Mesothelial cell of epicardium (in vitro differentiated cells): ENCODE measurements around the gene ZFP3. TPM values are rescaled to one million over a fixed set of nuclear protein-coding genes. Genes with fewer than 3 reads are reported as not detected.
"Not testable (repeated sequence)": the region's sequence is repeated elsewhere in the genome, so short reads cannot be mapped to it uniquely, and the experiment has no call there.

Source experiments
- DNase-seq, 2 experiments: peaks; one replicate each; pipeline ENCODE4 v3.0.0; 2021; ENCODE audit warnings: low spot score in 2 of 2; ENCODE audit not compliant: unreplicated experiment in 2 of 2
- H3K27ac Mint-ChIP-seq: 2 replicates; pipeline ENCODE4 v1.8.0; 2021; ENCODE audit warnings: mixed read lengths
- H3K27me3 Mint-ChIP-seq: 2 replicates; pipeline ENCODE4 v1.8.0; 2021; ENCODE audit warnings: low read depth, mixed read lengths
- H3K36me3 Mint-ChIP-seq: 2 replicates; pipeline ENCODE4 v1.8.0; 2021; ENCODE audit warnings: mixed read lengths
- H3K4me1 Mint-ChIP-seq: 2 replicates; pipeline ENCODE4 v1.8.0; 2021; ENCODE audit warnings: mixed read lengths
- H3K4me3 Mint-ChIP-seq: 2 replicates; pipeline ENCODE4 v1.8.0; 2021; ENCODE audit warnings: mild to moderate bottlenecking, moderate library complexity, mixed read lengths
- H3K9me3 Mint-ChIP-seq: 2 replicates; pipeline ENCODE4 v1.8.0; 2021; ENCODE audit warnings: mixed read lengths
- total RNA-seq: library from RNA; stranded (reverse); gene quantifications from 3 replicates; pipeline ENCODE4 v1.2.1, GENCODE V29; 2021
- TF ChIP-seq, protein P1 (sequence below): fragments of 200-600 bp; sonication (generic); IDR thresholded peaks from one replicate; pipeline ENCODE4 v1.5.0; 2021; ENCODE audit warnings: antibody characterized with exemption; ENCODE audit not compliant: unreplicated experiment

The ZFP3 gene
- total RNA-seq, 1 donor from 2014 or later = 0.96 TPM

DNA sequence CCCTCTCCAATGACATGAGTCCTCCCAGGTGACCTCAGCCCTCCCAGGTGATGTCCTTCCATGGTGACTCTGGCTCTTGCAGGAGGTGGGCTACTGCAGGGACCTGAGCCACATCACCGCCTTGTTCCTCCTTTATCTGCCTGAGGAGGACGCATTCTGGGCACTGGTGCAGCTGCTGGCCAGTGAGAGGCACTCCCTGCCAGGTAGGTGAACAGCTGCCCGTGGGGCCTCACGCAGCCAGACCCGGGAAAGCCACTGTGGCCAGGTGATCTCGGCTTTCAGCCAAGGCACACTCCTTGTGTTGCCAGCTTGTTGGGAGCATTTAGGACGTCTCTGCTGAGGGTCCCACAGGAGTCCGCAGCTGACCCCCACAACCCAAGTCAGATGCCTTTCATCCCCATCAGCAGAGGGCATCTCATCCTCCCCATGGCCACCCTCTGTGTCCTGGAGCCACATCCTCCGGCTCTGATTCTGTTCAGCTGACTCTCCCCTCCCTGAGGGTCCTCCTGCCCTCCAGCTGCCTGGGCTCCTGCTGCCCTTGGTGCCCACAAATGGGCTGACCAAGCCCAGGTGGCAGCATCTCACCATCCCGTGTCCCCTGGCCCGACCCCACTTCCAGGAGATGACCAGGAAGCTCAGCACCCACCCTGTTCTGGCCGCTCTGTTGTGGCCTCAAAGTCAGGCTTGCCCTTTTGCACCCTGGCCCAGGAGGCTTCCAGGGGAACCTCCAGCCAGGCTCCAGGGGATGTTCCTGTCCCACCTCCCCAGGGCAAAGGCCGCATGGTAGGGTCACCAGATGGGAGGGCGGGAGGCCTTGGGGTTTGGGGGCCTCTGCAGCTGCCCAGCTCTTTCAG lies 57.7 kb downstream of the ZFP3 start:
- no peak overlapping the region for H3K4me3 Mint-ChIP-seq
- TF ChIP-seq, protein P1, sequence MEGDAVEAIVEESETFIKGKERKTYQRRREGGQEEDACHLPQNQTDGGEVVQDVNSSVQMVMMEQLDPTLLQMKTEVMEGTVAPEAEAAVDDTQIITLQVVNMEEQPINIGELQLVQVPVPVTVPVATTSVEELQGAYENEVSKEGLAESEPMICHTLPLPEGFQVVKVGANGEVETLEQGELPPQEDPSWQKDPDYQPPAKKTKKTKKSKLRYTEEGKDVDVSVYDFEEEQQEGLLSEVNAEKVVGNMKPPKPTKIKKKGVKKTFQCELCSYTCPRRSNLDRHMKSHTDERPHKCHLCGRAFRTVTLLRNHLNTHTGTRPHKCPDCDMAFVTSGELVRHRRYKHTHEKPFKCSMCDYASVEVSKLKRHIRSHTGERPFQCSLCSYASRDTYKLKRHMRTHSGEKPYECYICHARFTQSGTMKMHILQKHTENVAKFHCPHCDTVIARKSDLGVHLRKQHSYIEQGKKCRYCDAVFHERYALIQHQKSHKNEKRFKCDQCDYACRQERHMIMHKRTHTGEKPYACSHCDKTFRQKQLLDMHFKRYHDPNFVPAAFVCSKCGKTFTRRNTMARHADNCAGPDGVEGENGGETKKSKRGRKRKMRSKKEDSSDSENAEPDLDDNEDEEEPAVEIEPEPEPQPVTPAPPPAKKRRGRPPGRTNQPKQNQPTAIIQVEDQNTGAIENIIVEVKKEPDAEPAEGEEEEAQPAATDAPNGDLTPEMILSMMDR = no peak
- no peaks in the 10 kb centered on the region for H3K36me3 Mint-ChIP-seq
- no peak overlapping the region for H3K27ac Mint-ChIP-seq
- no peaks in the 10 kb centered on the region for H3K4me1 Mint-ChIP-seq
- no peak for DNase-seq
- H3K27me3 Mint-ChIP-seq = peaks cover 6% of the 10 kb centered on the region
- H3K9me3 Mint-ChIP-seq = no peaks in the 10 kb centered on the region

DNA sequence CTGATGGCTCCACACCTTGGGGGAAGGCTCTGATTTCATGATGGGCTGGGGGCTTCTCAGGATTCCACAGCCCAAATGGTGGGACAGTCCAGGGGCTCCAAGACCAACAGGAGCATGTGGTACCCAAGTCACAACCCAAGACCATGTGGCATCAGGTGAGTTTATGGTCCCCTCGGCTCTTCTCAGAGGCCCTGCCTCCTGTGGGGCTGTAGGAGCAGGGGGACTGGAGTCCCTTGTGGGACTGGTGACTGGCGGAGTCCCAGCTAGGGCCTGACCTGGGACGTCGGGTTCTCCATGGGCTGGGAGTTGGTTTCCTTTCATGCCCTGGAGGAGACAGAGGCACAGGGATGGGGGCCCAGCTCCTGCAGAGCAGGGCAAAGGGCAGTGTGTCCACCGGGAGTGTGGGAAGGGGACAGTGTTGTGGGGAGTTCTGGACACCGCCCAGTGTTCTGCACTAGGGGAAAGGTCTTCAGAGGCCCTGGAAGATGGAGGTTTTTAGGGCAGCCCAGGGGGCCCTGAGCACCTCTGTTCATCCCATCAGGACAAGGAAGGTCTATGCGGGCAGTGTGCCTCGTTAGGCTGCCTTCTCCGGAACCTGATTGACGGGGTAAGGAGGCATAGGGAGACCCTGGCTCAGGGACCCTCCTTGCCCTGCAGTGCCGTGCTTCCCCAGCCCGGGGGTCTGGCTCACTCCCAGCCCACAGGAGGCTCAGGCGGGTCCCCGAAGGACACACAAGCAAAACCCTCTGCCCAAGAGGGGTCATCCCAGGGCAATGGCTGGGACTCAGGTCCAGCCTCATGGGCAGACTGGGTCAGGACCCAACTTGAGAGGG lies 58.5 kb downstream of the ZFP3 start:
- not testable (repeated sequence) for H3K4me3 Mint-ChIP-seq, DNase-seq, H3K9me3 Mint-ChIP-seq, H3K36me3 Mint-ChIP-seq, H3K27me3 Mint-ChIP-seq, H3K4me1 Mint-ChIP-seq, H3K27ac Mint-ChIP-seq

DNA sequence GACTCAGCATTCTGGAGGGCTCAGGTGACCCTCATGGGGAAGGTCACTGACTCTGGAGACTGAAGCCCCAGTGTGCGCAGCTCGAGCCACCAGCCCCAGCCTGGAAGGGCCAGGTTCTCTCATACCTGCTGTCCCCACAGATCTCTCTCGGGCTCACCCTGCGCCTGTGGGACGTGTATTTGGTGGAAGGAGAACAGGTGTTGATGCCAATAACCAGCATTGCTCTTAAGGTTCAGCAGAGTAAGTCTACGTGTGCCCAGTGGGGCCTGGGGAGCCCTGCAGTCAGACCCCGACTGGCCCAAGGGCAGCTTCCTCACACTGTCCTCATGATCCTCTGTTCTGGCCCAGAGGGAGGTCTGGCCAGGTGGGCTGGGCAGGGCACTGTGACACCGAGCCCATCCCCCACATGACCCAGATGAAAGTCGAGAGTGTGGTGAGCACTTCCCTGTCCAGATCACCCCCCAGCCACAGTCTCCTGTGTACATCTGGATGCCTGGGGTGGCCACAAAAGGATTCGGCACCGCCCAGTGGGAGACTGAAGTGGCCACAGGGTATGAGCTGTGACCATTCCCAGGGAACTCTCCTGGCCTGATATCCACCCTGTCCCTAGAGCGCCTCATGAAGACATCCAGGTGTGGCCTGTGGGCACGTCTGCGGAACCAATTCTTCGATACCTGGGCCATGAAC lies 59.4 kb downstream of the ZFP3 start:
- not testable (repeated sequence) for H3K27ac Mint-ChIP-seq, H3K4me1 Mint-ChIP-seq, H3K9me3 Mint-ChIP-seq, DNase-seq, H3K27me3 Mint-ChIP-seq, H3K4me3 Mint-ChIP-seq, H3K36me3 Mint-ChIP-seq

DNA sequence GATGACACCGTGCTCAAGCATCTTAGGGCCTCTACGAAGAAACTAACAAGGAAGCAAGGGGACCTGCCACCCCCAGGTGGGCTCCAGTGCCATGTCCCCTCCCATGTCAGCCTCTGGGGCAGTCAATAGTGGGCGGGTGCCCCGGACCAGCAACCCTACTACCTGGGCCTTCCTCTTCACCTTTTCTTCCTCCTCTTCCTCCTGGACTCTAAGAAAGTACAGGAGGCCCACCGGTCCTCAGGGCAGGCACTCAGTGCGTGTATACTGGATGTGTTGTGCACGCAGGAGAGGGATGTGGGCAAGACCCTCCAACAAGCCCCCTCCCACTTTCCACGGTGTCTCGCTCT lies 59.9 kb downstream of the ZFP3 start:
- not testable (repeated sequence) for H3K27ac Mint-ChIP-seq, H3K27me3 Mint-ChIP-seq, H3K36me3 Mint-ChIP-seq, H3K9me3 Mint-ChIP-seq, H3K4me3 Mint-ChIP-seq, H3K4me1 Mint-ChIP-seq, DNase-seq

DNA sequence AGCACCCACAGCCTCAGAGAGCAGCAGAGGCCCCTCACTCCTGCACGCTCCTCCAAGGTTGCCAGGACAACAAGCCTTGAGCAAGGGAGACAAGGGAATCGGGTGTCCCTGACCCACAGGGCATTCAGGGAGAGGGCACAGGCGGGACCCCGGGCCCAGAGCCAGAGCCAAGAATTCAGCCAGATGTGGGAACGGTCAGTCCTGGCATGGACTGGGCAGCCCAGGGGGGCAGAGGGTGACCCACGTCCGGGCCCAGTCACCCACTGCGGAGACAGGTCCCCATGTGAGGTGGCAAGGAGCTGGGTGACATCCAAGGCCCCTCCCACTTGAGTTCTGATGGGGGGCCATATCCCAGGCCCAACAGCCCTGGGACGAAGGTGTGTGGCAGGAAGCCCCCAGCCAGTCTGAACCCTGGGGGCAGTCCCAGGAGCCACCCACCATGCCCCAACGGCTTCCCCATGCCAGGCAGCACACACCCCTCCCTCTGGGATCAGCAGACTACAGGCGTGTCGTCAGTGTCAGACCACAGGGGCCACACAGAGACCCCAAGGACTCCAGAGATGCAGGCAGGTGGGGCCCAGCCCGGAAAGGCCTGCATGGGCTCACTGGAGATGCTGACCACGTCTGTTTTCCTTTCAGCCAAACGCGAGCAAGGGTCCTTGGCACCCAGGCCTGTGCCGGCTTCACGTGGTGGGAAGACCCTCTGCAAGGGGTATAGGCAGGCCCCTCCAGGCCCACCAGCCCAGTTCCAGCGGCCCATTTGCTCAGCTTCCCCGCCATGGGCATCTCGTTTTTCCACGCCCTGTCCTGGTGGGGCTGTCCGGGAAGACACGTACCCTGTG lies 60.6 kb downstream of the ZFP3 start:
- Mint-ChIP-seq H3K4me3 (no peak overlapping the region), H3K4me1 (no peaks in the 10 kb centered on the region), H3K36me3 (no peaks in the 10 kb centered on the region), H3K9me3 (no peaks in the 10 kb centered on the region), H3K27me3 (peaks cover 5% of the 10 kb centered on the region), H3K27ac (no peak overlapping the region)
- no peak for DNase-seq
- TF ChIP-seq, protein P1 = no peak

DNA sequence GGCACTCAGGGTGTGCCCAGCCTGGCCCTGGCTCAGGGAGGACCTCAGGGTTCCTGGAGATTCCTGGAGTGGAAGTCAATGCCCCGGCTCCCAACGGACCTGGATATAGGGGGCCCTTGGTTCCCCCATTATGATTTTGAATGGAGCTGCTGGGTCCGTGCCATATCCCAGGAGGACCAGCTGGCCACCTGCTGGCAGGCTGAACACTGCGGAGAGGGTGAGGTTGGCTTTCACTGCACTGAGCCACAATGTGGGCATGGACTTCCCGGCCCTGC lies 61.1 kb downstream of the ZFP3 start:
- no peak overlapping the region for H3K27ac Mint-ChIP-seq
- DNase-seq = no peak
- no peaks in the 10 kb centered on the region for H3K9me3 Mint-ChIP-seq
- peaks cover 8% of the 10 kb centered on the region for H3K27me3 Mint-ChIP-seq
- no peaks in the 10 kb centered on the region for H3K36me3 Mint-ChIP-seq
- no peaks in the 10 kb centered on the region for H3K4me1 Mint-ChIP-seq
- H3K4me3 Mint-ChIP-seq = no peak overlapping the region
- TF ChIP-seq, protein P1 = no peak

DNA sequence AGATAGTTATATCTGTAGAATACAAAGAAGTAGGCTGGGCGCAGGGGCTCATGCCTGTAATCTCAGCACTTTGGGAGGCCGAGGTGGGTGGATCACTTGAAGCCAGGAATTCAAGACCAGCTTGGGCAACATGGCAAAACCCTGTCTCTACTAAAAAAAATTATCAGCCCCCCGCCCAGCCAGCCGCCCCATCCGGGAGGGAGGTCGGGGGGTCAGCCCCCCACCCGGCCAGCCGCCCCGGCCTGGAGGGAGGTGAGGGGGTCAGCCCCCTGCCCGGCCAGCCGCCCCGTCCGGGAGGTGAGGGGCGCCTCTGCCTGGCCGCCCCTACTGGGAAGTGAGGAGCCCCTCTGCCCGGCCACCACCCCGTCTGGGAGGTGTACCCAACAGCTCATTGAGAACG lies 64.6 kb downstream of the ZFP3 start:
- H3K4me1 Mint-ChIP-seq, H3K4me3 Mint-ChIP-seq, H3K9me3 Mint-ChIP-seq, DNase-seq, H3K36me3 Mint-ChIP-seq, H3K27ac Mint-ChIP-seq: not testable (repeated sequence)
- peaks cover 30% of the 10 kb centered on the region for H3K27me3 Mint-ChIP-seq
